ENCODE results near the gene EXOC2. TPM values are rescaled to one million over a fixed set of nuclear protein-coding genes. Genes with fewer than 3 reads are reported as not detected.

The EXOC2 gene
- total RNA-seq, 1 experiment from 2014 or later, result 10.1 TPM

- DNase-seq (ENCODE audit: low spot score), result no peak
Measured at GRCh38 chr6:498795-499231, 194.1 kb downstream of the EXOC2 start.

GRCh38 chr6:497258-497657 lies 195.7 kb downstream of the EXOC2 start:
- no peak for DNase-seq (ENCODE audit: low spot score)

- no peak for DNase-seq (ENCODE audit: low spot score)
Measured at GRCh38 chr6:496649-497048, 196.3 kb downstream of the EXOC2 start.

GRCh38 chr6:494394-494793 lies 198.5 kb downstream of the EXOC2 start:
- DNase-seq (ENCODE audit: low spot score), result no peak

GRCh38 chr6:493840-494239 lies 199.1 kb downstream of the EXOC2 start:
- DNase-seq (ENCODE audit: low spot score), result no peak

- no peak for DNase-seq (ENCODE audit: low spot score)
Measured at GRCh38 chr6:492816-493414, 200.0 kb downstream of the EXOC2 start.

GRCh38 chr6:492178-492577 lies 200.8 kb downstream of the EXOC2 start:
- DNase-seq (ENCODE audit: low spot score), result no peak

GRCh38 chr6:491233-491632 lies 201.7 kb downstream of the EXOC2 start:
- no peak for DNase-seq (ENCODE audit: low spot score)

GRCh38 chr6:490251-491037 lies 202.5 kb downstream of the EXOC2 start:
- DNase-seq (ENCODE audit: low spot score), result no peak

- no peak for DNase-seq (ENCODE audit: low spot score)
Measured at GRCh38 chr6:489762-490161, 203.2 kb downstream of the EXOC2 start.

- no peak for DNase-seq (ENCODE audit: low spot score)
Measured at GRCh38 chr6:489001-489400, 203.9 kb downstream of the EXOC2 start.

GRCh38 chr6:487956-488355 lies 205.0 kb downstream of the EXOC2 start:
- DNase-seq (ENCODE audit: low spot score), result no peak

GRCh38 chr6:485655-486170 lies 207.2 kb downstream of the EXOC2 start:
- no peak for DNase-seq (ENCODE audit: low spot score)

- DNase-seq (ENCODE audit: low spot score), result no peak
Measured at GRCh38 chr6:484746-485145, 208.2 kb downstream of the EXOC2 start.

- DNase-seq (ENCODE audit: low spot score), result no peak
Measured at GRCh38 chr6:484086-484745, 208.7 kb downstream of the EXOC2 start.

GRCh38 chr6:475314-475713 lies 217.6 kb downstream of the EXOC2 start:
- no peak for DNase-seq (ENCODE audit: low spot score)

- DNase-seq (ENCODE audit: low spot score), result no peak
Measured at GRCh38 chr6:474453-475185, 218.3 kb downstream of the EXOC2 start.

- DNase-seq (ENCODE audit: low spot score), result no peak
Measured at GRCh38 chr6:473768-474452, 219.0 kb downstream of the EXOC2 start.

GRCh38 chr6:473356-473755 lies 219.6 kb downstream of the EXOC2 start:
- DNase-seq (ENCODE audit: low spot score), result no peak

- DNase-seq (ENCODE audit: low spot score), result no peak
Measured at GRCh38 chr6:470901-471448, 222.0 kb downstream of the EXOC2 start.
